Glomerular visceral epithelial cell (primary cell): Measurements from ENCODE around the gene CD300LB.
"Not testable (repeated sequence)": the region's sequence is repeated elsewhere in the genome, so short reads cannot be mapped to it uniquely, and the experiment has no call there.

ENCODE experiments used
- DNase-seq: peaks from one replicate; pipeline ENCODE4 v3.0.0-alpha.2; 2016; ENCODE audit errors: extremely low spot score

CD300LB gene

DNA sequence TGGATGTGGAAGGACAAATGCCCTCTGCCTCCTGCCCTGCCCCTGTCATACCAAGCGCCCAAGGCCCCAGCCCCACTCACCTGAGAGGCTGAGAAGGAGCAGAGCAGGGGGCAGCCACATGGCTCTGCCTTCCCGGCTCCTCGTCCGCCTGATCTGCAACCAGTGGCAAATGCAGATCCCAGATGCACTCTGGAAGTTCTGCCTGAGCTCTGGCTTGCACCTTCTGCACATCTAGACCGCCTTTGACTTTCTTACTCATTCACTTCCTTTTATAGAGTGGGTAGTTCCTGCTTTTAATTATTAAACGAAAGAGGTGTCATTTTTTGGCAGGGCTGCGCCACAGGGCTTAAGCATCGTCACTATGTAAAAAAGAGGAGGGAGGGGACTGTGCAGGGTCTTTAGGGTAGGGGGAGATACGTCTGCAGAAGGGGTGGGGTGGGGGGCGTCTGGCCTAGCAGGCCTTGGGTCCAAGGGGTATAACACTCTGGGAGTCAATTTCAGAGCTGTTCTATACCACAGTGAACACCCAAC lies at the start of gene CD300LB:
CD300LB (minus strand) TSS at position 245 of the 531 bp plus-strand sequence; CDS start at position 120, 125 bp downstream.
- DNase-seq, result no peak

DNA sequence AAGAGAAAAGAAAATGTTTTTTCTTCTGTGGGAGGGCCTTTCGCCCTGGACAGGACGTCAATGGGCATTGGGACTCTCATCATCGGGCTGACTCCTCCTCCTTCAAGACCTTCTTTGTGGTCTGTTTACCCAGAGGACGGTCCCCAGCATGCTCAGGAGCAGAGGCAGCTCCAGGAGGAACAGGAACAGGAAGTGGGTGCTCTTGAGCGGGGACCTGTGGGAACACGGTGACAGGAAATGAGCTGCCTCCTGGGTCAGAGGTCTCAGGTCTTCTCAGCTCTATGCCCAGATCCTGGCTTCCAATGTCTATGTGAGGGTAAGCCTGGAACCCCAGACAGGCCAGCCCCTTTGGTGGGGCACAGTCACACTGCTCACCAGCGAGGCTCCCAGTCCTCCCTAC lies 48.6 kb upstream of the CD300LB start:
- DNase-seq, result no peak

DNA sequence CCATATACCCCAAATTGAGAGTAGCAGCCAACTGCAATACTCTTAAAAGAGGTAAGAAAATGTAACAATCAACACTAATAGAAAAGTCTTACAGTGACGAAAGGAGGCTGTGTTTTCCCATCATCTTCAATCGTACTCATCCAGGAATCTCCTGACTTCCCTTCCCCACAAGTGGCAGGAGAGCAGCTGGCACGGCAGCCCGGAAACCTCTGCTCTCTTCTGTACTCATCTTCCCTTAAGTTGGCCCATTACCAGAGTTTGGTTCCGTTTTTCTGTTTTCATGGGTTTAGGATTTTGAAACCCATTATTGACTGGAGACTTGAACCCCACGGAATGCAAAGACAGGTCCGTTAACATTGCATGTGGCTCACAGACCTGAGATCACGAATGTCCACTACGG lies 47.7 kb upstream of the CD300LB start:
- no peak for DNase-seq

DNA sequence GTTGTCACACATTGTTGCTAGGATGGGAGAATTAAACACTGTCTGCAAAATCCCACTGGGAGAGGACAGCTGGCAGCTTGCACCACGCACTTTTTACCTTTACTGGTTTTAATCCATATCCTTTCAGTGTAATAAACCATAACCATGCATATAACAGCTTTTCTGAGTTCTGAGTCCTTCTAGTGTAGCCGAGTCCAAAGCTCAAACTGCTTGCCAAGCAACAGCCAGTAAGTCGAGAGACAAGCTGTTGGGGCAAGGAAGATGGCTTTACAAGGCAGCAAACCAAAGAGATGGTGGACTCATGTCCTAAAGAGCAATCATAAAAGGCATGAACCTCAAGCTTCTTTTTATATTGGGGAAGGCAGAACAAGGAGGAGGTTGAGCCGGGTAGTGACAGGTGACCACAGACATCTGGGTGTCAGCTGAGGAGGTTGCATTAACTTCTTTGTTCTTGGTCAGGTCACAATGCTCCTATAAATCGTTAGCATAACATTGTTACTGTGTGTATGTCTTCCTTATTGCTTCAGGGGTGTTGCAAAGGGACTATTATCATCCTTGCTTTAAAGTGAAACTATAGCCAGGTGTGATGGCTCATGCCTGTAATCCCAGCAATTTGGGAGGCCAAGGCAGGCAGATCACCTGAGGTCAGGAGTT lies 43.3 kb upstream of the CD300LB start:
- DNase-seq, result no peak

DNA sequence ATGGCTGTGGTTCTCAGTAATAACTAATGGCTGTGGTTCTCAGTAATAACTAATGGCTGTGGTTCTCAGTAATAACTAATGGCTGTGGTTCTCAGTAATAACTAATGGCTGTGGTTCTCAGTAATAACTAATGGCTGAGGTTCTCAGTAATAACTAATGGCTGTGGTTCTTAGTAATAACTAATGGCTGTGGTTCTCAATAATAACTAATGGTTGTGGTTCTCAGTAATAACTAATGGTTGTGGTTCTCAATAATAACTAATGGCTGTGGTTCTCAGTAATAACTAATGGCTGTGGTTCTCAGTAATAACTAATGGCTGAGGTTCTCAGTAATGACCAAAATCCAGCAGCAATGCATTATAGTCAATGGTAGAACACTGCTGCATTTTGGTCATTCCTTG lies 42.4 kb upstream of the CD300LB start:
- not testable (repeated sequence) for DNase-seq

DNA sequence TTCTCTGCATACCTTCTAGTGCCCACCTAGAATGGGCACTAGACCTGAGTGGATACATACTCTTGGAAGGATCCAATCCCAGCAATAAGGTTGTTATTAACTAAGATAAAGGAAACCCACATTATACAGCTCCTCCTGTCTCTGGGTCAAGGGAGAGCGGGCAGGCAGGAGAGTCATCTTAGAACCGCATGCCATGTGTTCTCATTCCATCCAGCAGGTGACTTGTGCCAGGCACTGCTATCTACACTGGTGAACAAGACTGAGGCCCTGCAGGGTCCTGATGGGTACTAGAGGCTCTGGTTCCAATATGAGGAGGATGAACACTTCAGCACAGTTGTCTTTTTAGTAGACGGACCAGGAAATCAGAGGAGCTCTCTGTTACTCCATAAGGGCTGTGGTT lies 41.9 kb upstream of the CD300LB start:
- DNase-seq, result no peak

DNA sequence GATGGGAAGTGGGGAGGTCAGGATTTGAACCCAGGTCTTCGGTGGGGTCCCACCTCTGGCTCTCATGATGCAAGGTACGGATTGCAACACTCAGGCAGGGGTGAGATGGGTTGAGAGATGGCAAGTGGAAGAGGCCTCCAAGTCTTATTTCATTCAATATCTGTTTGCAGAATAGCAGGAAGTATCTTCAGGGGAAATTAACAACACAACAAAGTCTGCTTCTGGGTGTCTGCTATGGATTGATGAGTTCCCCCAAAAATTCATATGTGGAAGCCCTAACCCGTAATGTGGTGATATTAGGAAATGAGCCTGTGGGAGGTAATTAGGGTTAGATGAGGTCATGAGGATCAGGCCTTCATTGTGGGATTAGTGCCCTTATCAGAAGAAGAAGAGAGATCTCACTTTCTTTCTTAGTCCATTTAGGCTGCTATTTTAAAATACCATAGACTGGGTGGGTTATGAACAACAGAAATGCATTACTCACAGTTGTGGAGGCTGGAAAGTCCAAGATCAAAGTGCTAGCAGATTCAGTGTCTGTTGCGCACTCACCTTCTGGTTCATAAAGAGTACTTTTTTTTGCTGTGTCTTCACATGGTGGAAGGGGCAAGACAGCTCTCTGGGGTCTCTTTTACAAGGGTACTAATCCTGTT lies 40.5 kb upstream of the CD300LB start:
- no peak for DNase-seq

DNA sequence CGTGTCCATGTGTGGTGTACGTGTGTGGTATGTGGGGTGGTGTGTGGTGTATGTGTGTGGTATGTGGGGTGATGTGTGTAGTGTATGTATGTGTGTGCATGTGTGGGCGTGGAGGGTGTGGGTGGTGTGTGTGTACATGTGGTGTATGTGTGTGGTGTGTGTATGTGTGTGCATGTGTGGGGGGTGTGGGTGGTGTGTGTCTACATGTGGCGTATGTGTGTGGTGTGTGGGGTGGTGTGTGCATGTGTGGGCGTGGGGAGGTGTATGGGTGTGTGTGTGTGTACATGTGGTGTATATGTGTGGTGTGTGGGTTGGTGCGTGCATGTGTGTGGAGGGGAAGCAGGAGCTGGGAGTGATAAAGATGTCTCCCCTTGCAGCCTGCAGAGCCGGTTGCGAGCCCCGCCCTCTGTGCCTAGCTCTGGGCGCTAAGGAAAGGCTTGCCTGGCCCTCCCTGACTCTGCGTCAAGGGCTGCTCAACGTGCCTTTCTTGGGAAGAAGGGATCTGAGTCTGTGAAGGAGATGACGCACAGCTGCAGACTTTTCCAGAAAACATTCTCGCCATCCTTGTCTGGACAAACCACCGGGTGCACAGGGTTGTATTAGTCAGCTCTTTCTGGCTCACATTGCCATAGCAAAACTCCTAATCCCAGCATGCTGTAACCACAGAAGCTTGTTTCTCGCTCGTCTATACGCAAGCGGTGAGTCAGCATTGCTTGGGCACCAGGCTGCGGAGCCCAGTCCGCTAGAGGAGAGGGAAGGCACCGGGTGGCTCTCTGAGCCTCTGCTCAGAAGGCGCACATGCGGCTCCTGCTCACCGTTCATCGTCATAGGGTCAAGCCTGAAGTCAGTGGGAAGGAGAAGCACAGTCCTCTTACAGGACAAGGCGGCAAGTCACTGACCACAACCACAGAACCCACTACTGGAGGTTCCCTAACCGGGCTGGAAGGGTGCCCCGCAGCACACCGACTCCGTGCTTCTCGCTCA lies 38.0 kb upstream of the CD300LB start:
- DNase-seq, result peak; percentile 97

DNA sequence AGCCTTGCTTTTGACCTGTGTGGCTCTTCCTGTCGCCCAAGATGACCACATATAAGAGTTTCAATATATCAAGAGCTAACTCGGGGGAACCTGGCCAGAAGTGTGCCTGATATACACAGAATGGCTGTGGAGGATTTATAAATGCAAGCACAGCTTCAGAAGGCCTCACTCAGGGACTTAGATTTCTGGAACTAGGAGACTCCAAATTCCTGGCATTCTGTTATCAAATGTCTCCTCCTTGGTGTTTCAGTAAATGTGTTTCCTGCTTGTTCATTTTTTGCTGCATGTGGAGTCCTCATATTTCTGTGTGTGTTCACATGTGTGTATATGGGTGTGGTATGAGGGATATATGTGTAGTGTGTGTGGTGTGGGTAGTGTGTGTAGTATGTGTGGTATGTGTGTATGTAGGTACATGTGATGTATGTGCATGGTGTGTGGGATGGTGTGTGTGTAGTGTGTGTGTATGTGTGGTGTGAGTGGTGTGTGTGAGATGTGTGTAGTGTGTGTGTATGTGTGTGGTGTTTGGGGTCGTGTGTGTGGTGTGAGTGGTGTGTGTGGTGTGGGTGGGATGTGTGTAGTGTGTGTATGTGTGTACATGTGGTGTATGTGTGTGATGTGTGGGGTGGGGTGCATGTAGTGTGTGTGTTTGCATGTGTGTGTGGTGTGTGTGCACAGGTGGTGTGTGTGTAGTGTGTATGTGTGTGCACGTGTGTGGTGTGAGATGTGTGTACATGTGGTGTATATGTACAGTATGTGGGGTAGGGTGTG lies 37.0 kb upstream of the CD300LB start:
- DNase-seq, result no peak

DNA sequence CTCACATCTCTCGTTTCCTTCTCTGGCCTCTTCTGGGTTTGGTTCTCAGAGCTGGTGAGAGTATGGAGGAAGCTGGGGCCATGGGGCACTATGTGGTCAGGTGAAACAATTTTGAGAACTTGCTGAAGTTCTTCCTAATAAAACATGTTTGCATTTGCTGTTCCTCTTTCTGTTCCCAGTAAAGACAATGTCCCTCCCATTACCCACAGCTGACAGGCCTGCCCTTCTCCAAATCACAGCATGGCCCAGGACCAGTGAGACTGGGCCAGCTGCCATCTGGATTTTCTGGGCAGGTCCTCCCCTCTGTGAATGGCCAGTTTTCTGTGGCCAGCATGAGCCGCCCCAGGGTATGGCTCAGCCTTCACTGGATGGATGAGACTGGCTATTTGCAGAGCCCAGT lies 36.1 kb upstream of the CD300LB start, which contains the start of gene CD300H:
CD300H (minus strand) TSS at position 113 of the 400 bp plus-strand sequence.
- no peak for DNase-seq

DNA sequence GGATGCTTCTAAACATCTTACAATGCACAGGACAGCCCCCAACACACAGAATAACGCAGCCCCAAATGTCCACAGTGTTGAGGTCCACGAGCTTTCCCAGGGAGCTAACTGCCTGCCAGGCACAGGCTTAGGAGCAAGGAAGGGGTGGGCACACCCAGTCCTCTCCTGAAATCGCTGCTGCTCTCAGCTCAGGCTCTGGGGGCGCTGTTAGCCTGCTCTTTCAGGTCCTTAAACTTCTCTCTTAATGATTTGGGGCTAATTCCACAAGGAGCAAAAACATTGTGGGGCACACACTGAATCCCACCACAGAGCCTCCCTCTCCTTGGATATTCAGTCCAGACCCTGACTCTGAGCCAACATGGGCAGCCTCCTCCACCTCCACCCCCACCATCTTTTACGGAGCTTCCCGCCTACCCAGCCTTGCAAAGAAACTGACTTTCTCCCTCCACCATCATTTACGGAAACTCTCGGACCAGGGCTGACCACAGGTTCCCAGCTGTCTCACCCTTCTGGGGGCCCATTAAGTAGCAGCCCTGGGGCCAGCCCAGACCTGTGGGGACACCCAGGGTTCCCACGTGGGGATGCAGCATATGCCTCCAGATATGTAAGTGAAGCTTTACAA lies 35.0 kb upstream of the CD300LB start:
- DNase-seq, result peak; percentile 41

DNA sequence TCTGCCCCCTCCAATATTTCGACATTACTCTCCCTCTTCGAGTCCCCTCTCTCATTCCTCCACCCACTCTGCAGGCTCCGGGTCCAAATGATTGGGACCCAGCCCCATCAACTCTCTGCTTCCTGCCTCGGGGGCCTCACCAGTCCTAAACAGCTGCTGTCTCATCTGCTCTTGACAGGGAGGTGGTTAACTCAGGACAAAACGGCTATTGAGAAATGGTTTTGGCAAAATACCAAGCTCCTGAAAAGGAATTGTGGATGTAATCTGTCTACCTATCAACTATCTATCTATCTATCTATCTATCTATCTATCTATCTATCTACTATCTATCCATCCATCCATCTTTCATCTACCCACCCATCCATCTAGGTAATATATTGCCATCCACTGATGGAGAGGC lies 33.9 kb upstream of the CD300LB start:
- DNase-seq, result no peak

DNA sequence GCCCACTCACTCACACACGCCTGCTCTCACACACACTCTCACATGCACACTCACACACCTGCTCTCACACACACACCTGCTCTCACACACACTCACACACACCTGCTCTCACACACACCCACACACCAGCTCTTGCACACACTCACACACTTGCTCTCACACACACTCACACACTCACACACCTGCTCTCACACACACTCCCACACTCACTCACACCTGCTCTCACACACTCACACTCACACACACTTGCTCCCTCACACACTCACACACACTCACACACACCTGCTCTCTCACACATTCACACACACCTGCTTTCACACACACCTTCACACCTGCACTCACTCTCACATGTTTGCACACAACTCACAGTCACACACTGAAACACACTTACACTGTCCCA lies 32.1 kb upstream of the CD300LB start:
- DNase-seq, result no peak

DNA sequence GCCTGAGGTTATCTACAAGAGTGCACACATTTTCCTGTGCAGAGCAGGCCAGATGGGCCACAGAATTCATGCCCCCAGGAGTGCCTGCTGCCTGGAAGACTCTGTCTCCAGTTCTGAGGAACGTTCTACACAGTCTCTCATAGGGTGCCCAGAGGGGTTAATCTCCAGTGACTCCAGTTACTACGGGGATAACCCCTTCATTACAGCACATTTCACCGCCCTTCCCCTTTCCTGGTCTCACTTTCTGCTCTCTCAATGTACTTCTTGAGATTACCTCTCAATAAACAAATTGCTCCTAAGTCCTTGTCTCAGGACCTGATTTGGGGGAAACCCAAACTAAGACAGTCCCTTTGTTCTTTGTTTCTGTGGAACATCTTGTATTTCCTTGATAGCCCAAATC lies 30.3 kb upstream of the CD300LB start:
- no peak for DNase-seq

DNA sequence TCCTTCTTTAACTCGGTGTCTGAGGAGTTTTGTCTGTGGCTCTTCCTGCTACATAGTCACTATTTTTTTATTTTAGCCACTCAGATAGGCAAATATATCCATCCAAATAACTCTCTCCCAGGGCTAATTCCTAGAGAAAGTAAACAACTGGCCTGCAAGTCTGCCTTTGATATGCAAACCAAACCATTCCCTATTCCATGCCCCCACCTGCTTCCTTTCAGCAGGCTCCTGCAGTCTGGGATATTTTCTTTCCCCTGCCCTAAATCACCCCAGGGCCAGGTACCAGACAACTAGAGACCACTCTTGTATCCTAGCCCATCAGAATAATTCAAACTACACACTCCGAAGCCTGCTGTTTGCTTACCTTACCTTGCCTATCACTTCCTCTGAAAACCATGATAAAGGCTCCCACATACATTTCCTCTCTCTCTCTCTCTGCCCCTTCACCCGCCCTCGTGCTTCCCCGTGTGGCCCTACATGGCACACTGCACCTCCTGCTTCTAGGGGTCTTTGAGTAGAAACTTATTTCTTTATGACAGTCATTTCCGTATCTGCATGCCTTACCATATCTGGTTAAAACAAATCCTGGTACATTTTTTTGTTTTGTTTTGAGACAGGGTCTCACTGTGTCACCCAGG lies 27.7 kb upstream of the CD300LB start:
- DNase-seq, result no peak

DNA sequence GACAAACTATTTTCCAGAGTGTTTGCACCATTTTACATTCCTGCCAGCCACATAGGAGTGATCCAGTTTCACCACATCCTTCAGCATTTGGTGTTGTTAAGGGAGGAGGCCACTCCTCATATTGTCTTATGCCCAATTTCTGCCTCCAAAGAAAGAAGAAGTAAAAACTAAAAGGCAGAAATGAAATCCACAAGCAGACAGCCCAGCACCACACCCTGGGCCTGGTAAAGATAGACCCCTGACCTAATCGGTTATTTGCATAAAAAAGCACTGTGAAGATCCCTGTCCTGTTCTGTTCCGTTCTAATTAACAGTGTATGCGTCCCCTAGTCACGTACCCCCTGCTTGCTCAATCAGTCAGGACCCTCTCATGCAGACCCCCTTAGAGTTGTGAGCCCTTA lies 27.1 kb upstream of the CD300LB start:
- DNase-seq, result not testable (repeated sequence)

DNA sequence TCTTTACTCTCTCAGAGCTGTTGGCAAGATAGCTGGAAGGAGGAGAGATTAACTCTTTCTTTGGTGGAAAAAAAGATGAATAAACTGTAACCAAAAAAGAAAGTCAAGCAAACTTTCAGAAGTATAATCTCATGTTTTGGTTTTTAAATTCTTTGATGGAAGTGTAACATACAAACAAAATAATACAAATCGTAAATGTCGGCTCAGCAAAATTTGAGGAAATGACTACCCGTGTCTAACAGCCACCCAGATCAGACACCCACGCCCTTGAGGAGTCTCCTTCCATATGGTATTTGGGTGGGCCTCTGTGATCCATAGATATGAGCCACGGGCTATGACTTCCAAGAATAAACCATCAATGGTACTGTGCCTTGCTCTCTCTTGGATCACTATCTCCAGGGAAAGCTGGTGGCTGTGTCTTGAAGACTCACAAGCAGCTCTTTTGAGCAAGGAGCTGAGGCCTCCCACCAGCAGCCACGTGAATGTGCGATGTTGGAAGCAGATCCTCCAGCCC lies 24.2 kb upstream of the CD300LB start:
- no peak for DNase-seq

DNA sequence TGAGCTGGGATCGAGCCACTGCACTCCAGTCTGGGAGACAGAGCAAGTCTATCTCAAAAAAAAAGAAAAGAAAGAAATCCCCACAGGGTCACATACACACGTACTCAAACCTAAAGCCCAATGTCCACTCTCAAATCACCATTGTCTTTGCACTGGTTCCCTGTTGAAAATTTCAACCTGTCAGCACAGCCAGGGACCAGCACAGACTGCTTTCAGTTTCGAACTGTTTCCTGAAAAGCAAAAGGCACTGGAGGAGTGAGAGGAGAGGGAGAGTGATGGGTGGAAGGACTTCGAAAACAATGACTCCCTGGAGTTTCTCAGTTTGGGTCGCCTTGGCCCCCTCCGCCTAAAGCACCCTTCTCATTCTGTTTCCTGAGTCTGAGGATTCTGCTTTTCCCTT lies 23.6 kb upstream of the CD300LB start:
- no peak for DNase-seq

DNA sequence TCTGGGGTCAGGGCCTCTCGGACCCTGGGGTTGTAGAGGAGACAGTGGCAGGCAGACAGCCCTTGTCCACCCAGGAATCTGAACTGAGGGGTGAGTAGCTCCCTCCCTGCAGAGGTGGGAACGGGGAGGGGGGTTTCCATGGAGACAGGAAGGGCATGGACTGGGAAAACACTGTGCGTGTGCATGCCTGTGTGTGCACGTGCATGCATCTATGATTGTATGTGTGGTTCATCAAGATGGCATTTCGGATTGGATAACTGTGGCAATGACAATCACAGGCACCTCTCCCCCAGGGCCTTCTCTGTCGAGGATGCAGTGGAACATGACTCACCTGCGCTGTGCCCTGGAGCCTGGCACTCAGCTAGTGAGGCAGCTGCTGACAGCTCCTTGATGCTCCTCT lies 20.8 kb upstream of the CD300LB start:
- peak; percentile 28 for DNase-seq

DNA sequence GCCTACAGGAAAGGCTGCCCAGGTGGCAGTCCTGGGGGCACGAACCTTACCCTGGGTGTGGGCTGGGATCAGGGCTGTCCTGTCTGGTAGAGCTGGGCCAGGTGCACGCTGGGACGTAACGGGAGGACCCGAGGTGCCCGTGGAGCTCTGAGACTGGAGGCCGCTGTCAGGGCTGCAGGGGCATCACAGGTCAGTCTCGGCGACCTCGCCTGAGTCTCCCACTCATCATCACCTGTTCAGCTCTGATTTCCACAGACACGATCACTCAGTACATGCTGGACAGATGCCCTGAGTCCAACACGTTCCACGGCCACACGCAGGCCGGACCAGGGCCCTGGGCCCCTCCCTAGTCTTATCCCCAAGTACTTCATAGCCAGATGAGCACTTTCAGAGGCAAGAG lies 19.3 kb upstream of the CD300LB start:
- no peak for DNase-seq
